Measurements from ENCODE around the gene ITPKA.

The ITPKA gene

DNA sequence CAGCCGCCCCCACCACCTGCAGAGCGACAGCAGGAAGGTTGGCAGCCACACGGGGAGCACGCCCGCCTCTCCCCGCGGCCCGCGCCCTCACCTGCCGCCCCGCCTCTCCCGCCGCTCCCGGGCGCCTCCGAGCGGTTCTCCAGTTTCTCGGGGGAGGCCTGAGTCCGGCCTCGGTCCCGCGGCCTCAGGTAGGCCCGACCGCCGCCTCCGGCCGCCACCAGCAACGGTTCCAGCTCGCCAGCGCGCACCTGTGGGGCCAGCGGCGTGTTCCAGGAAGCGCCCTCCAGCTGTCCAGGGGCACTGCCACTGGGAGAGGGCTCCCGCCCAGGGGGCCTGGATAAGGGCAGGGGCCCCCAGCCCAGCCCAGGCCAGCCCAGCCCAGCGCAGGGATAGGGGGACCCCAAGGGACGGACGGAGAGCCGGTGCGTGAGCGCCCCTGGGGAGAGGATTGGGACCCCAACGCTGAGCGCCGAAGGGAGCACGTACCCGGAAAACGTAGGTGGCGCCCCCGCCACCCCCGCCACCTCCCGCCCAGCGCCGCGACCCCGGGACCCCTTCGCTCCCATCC, 17.7 kb downstream of the ITPKA start:
- DNase-seq (ENCODE audit: low spot score) = no peak

DNA sequence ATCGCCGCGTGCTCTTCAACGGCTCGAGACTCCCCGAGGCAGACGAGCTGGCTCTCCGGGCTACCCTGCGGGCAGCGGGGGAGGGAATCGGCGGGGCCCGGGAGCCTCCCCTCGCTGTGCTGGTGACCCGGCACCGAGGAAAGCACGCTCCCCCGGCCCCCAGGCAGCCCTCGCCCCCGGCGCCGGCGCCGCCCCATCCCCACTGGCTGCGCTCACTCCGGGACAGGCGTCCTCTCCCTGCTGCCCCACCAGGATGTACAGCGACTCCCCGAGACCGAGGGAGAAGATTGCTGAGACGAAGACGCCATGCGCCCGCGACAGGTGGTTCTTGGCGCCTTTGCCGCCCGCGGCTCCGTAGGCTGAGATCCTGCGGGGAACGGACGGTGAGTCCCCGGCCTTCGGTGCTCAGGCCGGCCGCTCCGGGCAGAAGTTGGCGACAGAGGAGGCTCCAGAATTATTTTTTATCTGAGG, 18.3 kb downstream of the ITPKA start:
- no peak for DNase-seq (ENCODE audit: low spot score)

DNA sequence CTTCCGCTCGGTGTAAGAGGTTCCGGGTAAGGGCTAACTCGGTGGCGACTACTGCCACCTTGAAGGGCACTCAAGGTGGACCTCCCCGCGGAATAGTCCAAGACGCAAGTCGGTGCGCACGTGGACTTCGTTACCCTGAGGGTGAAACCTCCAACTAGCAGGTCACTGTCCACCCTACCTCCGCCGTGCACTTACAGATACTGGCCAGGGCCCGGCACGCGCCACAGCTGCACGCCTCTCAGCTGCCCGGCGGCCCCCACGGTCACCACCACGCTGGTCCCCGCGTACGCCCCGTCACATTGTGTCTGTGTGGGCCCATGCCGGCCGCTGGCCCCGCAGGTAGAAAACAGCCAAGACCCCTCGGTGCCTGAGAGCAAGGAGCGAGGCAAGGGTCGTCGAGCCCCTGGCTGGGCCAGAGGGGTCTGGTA, 18.9 kb downstream of the ITPKA start:
- DNase-seq (ENCODE audit: low spot score) = no peak

DNA sequence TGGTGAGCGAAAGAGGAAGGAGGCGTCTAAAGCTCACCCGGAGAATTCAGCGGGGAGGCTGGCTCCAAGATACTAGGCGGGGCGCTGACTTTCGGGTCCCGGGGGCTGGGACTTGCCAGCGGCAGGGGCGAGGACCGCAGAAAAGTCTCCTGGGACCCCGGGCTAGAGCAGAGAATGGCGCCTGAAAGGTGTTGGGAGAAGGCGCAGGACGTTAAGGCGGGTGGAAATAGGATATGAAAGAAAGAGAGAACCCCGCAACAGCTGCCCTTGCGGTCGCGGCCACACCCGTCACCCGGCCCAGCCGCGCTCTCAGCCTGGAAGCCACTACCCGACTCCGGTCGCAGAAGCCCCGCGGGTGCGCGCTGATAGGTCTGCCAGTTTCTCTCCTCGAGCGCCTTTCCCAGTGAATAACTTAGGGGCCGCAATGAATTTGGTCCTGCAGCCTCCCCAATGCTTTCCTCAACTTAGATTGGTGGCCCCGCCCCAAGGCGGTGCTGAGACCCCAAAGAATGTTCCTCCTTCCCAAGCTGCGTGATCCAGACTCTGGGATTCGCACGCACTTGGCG, 19.3 kb downstream of the ITPKA start:
- no peak for DNase-seq (ENCODE audit: low spot score)

DNA sequence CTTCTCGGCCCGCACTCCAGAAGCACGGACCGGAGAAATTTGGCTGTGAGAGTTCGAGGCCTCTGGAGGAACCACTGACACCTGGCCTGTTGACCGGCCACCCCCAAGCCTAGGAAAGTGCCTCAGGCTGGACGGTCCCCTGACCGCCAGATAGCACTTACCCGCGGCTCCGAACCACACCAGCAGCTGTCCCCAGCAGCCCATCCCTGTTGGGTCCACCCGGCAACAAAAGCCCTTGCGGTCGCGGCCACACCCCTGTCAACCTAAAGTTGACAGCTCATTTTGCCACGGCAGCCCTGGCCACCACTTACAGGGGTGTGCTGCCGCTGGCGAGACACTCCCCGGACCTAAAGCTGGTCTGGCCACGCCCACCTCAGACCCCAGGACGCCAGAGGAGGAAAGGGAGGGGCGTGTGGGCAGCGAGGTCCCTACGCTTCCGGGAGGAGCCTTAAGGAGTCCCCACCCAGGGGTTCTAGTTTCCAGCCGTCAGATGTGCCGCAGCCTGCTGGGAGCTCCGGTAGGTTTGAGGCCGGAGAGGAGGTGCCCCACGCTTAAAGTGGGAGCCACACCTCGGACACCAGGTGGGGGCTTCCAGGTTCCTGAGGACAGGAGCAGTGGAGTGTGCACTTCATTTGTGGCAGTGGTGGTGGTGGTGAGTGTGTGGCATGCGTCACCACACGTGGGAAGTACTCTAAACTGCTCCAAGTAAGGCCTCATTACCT, 20.0 kb downstream of the ITPKA start, which contains the start of gene LTK:
Gene LTK, minus strand, starts transcription at position 322 of the 722 bp plus-strand sequence. Its CDS starts 118 bp downstream, at position 204.
- no peak for DNase-seq (ENCODE audit: low spot score)

DNA sequence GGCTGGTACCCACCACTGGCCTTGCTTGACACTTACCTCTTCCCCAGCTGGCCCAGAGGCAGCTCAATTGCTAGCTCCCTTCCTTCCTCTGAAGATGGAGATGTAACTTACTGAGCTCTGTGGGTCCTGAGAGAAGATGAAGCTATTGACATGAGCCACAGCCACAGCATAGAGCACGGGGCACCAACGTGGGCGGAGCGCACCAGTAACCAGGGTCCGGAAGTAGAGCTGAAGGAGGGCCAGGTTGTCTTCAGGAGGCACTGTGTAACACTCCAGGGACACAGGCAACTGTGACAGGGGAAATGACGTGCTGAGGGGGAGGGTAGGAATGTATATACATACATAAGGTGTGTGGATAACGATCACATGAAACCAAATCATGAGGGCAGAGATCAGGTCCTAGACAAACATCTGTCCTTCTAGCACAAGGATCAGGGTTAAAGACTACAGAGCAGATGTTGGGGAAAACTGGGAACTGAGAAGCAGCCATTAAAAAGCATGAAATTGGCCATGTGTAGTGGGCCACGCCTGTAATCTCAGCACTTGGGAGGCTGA, 24.3 kb downstream of the ITPKA start:
- no peak for DNase-seq (ENCODE audit: low spot score)

DNA sequence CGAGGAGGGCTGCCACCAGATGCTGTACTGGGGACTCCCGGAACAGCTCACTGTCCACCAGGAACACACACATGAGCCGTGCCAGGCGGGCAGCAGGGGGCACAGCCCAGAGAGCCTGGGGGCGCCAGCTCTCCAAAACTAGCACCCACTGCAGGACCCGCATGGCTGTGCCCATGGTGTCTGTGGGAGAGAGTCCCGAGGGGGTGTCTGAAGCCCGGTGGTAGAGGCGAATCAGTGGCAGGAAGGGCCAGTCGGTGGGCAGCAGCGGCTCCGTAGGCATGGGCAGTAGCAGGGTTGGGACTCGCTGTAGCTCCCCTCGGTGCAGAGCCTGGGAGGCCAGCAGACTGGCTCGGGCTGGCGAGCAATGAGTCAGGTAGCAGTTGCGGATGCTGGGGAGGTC, 27.0 kb downstream of the ITPKA start:
- no peak for DNase-seq (ENCODE audit: low spot score)

DNA sequence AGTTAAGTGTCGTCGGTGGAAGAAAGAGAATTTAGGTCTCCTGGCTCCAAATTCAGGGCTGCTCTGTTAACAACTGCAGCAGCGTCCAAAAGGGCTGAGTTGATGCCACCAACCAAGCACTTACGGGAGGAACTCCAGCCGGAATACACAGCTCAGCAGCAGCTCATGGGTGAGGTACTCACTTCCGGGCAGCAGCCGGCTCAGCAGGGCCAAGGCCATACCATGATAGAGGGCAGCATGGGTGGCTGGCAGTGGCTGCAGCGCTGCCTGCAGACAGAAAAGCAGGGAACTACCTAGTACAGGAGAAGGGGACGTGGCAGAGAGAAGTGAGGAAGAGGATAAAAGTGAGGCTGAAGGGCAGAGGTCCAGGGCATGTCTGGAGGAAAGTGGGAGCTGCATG, 27.9 kb downstream of the ITPKA start:
- no peak for DNase-seq (ENCODE audit: low spot score)

DNA sequence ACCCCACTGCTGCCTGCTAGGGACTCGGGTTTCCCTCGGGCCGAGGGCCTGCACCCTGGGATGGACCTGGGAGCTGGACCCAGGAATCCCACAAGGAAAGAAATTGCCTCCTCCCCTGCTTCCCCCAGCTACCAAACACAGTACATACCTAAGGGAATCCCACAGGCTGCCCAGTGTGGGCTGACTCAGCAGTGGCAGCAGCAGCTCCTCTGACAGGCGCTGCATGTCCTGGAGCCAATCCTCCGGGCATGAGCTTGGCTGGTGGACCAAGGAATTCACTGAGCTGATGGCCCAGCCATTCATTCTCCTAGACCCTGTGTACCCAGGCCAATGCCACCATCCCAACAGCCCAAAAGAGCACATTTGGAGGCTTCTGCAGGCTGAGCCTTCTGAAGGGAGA, 29.4 kb downstream of the ITPKA start:
- no peak for DNase-seq (ENCODE audit: low spot score)

DNA sequence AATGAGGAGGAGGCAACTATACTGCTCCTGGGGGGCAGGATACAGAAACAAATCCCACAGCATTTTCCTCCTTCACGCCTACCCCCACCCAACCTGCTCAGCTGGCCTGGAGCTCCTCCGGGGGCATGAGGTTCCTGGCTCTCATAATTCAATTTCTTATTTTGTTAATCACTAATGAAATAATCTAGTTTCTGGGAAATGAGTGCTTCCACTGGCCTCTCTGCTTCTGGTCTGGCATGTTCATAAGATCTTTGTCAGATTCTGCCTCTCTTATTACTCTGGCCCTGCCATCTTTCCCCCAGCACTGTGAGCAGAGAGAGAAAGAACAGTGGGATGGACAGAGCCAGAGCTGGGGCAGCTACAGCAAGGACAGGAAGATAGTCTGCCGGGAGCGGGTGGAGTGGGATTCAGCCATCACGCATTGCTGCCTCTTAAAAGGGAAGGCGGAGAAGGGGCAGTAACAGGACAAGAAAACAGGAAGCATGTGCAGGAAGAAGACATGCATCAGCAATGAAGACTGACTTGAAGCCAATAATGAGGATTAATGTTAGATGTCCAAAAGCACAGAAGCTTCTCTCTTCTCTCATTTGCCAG, 36.8 kb downstream of the ITPKA start:
- no peak for DNase-seq (ENCODE audit: low spot score)

DNA sequence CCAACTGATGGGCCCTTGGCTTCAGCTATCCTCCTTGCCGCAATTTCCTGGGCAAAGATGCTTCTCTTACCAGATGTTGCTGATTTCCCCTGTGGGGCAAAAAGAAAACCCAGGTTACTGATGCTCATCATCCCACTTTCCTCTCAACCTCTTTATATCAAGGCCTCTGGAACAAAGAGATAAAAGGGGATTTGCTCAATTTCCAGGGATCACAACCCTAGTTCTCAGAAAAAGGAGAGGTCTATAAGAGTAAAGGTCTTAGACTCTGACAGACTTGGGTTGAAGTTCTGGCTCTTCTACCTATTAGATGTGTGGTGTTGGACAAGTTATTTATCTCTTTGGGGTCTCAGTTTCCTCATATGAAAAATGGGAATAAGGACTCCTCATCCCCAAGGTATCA, 41.9 kb downstream of the ITPKA start:
- no peak for DNase-seq (ENCODE audit: low spot score)

DNA sequence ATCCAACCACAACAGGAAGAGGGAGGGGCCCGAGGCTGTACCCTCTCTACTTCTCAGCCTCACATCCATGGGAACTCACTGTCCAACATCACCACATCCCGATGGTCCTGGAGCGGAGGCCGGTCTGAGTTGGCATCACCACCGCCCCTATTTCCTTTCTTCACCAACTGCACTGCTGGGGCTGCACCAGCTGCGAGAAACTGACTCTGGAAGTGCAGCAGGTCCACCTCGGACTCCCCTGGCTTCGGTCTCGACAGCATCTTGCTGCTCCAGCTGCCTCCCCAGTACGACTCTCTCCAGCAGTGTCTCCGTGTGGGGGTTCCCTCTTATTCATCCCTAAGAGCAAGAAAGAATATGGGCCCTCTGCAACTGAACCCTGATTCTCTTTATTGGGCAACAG, 43.2 kb downstream of the ITPKA start:
- no peak for DNase-seq (ENCODE audit: low spot score)

DNA sequence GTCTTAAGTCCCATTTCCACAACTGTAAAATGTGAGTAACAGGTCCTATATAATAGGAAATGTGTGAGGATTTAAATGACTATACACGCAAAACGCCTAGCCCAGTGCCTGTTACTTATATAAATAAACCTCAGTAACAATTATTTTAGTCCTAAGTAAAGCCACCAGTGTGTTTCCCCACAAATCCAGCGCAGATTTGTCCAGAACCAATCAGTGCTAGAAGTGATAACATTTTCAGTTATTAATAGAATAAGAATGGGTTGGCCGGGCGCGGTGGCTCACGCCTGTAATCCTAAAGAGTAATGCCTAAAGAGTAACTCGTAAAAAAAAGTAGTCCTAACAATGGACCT, 49.8 kb downstream of the ITPKA start:
- DNase-seq (ENCODE audit: low spot score) = no peak

DNA sequence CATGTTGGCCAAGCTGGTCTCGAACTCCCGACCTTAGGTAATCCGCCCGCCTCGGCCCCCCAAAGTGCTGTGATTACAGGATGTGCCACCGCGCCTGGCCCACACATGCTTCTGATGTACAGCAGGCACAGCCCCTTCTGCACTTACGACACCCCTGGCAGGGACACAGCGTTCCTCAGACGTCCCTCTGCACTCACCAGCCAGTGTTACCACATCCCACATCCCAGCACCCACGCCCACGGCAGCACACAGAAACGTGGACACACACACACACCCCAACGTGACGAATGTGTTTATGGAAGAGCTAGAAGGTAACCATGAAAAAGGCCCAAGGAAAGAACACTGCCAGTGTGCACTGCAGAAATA, 51.0 kb downstream of the ITPKA start:
- DNase-seq (ENCODE audit: low spot score) = peak; percentile 47

DNA sequence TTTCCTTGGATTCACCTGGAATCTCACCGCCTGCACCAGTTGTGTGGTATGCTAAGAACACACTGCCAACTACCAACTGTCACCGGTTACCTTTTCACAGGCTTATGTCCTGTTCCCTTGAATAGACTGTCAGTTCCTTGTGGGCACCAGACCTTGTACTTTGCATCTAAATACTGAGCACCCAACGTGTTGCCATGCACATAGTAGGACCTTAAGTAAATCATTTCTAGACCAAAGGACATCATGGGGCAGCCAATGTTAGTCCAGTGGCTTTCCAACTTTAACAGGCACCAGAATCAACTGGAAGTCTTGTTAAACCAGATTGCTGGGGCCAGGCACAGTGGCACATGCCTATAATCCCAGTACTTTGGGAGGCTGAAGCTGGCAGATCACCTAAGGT, 51.5 kb downstream of the ITPKA start:
- DNase-seq (ENCODE audit: low spot score) = no peak

DNA sequence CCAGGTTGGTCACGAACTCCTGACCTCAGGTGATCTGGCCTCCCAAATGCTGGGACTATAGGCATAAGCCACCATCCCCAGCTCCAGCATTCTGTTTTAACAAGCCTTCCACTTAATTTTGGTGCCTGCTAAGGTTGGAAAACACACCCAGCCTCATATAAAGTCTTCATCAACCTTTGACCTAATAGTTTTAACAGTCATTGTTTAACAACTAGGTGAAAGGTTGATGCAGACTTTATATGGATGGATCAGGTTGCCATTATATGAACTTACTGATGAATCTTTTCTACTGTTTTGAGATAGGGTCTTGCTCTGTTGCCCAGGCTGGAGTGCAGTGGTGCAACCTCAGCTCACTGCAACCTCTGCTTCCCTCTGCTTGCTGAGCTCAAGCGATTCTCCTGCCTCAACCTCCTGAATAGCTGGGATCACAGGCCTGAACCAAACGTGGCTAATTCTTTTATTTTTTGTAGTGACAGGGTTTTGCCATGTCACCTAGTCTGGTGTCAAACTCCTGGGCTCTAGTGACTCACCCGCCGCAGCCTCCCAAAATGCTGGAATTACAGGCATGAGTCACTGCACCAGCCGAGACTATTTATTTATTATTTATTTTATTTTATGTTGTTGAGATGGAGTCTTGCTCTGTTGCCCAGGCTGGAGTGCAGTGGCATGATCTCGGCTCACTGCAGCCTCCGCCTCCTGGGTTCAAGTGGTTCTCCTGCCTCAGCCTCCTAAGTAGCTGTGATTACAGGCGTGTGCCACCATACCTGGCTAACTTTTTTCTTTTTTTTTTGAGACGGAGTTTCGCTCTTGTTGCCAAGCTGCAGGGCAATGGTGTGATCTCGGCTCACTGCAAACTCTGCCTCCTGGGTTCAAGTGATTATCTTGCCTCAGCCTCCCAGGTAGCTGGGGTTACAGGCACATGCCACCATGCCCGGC, 53.4 kb downstream of the ITPKA start:
- no peak for DNase-seq (ENCODE audit: low spot score)

DNA sequence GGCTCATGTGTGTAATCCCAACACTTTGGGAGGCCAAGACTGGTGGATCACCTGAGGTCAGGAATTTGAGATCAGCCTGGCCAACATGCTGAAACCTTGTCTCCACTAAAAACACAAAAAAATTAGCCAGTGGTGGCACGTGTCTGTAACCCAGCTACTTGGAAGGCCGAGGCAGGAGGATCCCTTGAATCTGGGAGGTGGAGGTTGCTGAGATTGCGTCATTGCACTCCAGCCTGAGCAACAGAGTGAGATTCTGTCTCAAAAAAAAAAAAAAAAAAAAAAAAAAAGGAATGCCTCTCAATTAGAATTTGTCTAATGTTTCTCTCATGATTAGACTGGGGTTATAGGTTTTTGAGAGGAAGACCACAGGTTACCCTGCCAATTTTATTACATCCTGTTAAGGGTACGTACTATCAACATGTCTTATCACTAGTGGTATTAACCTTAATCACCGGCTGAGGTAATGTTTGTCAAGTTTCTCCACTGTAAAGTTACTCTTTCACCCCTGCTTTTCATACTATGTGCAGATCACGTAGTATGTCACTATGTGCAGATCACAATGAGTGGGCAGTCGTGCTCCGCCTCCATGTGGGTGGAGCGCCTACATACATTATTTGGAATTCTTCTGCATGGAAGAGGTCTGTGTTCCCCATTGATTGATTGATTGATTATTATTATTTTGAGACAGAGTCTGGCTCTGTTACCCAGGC, 56.5 kb downstream of the ITPKA start:
- DNase-seq (ENCODE audit: low spot score) = no peak
